ENCODE data around the gene ZNF678.

GRCh38 chr1:227685807-227686206 lies 122.5 kb downstream of the ZNF678 start:
- TF ChIP-seq, protein P1, sequence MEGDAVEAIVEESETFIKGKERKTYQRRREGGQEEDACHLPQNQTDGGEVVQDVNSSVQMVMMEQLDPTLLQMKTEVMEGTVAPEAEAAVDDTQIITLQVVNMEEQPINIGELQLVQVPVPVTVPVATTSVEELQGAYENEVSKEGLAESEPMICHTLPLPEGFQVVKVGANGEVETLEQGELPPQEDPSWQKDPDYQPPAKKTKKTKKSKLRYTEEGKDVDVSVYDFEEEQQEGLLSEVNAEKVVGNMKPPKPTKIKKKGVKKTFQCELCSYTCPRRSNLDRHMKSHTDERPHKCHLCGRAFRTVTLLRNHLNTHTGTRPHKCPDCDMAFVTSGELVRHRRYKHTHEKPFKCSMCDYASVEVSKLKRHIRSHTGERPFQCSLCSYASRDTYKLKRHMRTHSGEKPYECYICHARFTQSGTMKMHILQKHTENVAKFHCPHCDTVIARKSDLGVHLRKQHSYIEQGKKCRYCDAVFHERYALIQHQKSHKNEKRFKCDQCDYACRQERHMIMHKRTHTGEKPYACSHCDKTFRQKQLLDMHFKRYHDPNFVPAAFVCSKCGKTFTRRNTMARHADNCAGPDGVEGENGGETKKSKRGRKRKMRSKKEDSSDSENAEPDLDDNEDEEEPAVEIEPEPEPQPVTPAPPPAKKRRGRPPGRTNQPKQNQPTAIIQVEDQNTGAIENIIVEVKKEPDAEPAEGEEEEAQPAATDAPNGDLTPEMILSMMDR (IDR thresholded peaks at IDR 0.05): no peak
- no peak for TF ChIP-seq POLR2A (IDR thresholded peaks at IDR 0.05)
